ENCODE data around the gene GSTA3.
"Not testable (repeated sequence)": the region's sequence is repeated elsewhere in the genome, so short reads cannot be mapped to it uniquely, and the experiment has no call there.

Gene GSTA3

GRCh38 chr6:52877168-52877567, 32.3 kb downstream of the GSTA3 start:
- no peak for TF ChIP-seq CTCF (IDR thresholded peaks at IDR 0.05; ENCODE audit: borderline replicate concordance, control extremely low read depth, extremely low read depth, insufficient read depth, missing control alignments)
- in situ Hi-C loops (cut with MboI; ENCODE audit: low sequenced_read_pairs, unreplicated experiment): no loop called here
- no peak for DNase-seq (ENCODE audit: low spot score)

DNA sequence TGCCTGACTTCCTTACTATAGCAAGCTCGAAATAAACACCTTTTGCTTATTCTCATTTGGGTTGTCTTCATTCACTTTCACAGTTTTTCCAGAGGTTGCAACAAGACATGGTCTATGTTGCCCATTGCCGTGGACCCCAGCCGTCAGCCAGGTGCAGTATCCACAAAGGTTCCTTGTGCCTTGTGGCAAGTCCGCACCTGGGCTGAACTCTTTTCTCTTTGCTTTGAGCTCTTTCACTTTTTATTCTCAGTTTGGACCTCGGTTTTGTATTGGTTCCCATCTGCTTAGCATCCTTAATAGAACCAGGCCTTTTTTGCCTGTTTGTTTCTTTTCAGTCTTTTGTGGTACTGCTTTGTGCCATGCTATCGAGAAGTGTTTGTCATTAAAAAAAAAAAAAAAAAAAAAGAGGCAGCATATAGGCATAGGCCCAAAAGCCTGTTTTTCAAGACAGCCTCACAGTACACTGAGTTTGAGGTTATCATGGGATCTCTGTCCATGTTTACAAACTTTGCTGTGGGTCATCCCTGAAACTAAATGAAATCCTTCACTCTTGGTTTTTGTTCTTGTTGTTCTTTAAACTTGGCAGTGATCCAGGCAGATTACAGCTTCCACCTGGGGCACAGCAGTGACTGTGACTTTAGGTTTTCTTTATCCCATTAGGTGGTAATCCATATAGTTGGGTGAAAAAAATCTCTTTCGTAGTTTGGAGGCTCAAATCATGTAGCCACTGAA, 33.3 kb downstream of the GSTA3 start:
- no peak for TF ChIP-seq CTCF (IDR thresholded peaks at IDR 0.05; ENCODE audit: borderline replicate concordance, control extremely low read depth, extremely low read depth, insufficient read depth, missing control alignments)
- no peak for DNase-seq (ENCODE audit: low spot score)
- in situ Hi-C loops (cut with MboI; ENCODE audit: low sequenced_read_pairs, unreplicated experiment): no loop called here

DNA sequence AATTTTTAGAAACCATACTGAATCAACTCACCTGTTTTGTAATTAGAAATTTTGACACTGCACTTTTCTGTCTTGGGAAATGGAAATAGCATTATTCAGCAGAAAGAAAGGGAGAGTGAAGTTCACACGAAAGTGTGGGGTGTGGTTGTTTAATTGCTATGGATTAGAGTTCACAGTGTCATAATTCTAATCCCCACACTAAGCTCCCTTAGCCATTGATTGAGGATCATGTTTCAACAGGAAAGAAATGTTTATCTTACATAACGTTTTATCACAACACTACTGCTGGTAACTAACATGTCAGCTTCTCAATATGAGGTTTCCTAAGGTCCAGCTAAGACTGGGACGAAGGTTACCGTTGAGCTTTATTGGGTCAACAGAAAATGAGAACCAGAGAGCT, 37.5 kb downstream of the GSTA3 start:
- no peak for DNase-seq (ENCODE audit: low spot score)
- no peak for TF ChIP-seq CTCF (IDR thresholded peaks at IDR 0.05; ENCODE audit: borderline replicate concordance, control extremely low read depth, extremely low read depth, insufficient read depth, missing control alignments)
- in situ Hi-C loops (cut with MboI; ENCODE audit: low sequenced_read_pairs, unreplicated experiment): no loop called here

- in situ Hi-C loops (cut with MboI; ENCODE audit: low sequenced_read_pairs, unreplicated experiment): no loop called here
- DNase-seq (ENCODE audit: low spot score): no peak
- no peak for TF ChIP-seq CTCF (IDR thresholded peaks at IDR 0.05; ENCODE audit: borderline replicate concordance, control extremely low read depth, extremely low read depth, insufficient read depth, missing control alignments)
Observed at GRCh38 chr6:52871621-52872020, 37.9 kb downstream of the GSTA3 start.

- DNase-seq (ENCODE audit: low spot score); in situ Hi-C loops (cut with MboI; ENCODE audit: low sequenced_read_pairs, unreplicated experiment): not testable (repeated sequence)
Observed at GRCh38 chr6:52870335-52871091, 39.0 kb downstream of the GSTA3 start.

GRCh38 chr6:52868899-52869298, 40.6 kb downstream of the GSTA3 start:
- DNase-seq (ENCODE audit: low spot score); in situ Hi-C loops (cut with MboI; ENCODE audit: low sequenced_read_pairs, unreplicated experiment): not testable (repeated sequence)

DNA sequence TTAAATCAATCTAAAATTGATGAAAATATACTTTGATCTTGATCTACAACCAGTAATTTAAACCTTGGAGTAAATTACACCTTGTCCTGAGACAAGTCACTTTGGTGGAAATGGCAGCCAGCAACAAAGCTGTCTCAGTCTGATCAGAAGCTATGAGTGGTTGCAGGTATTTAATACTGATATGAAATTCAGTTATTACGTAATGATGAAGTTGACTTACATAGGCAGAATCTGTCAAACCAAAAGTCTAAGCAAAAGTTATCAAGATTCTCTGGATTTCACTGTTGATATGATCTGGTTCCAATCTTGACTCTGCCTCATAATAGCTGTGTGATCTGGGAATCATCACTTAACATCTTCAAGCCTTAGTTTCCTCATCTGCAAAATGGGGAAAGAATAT, 41.3 kb downstream of the GSTA3 start:
- no peak for DNase-seq (ENCODE audit: low spot score)
- in situ Hi-C loops (cut with MboI; ENCODE audit: low sequenced_read_pairs, unreplicated experiment): no loop called here
- no peak for TF ChIP-seq CTCF (IDR thresholded peaks at IDR 0.05; ENCODE audit: borderline replicate concordance, control extremely low read depth, extremely low read depth, insufficient read depth, missing control alignments)

- in situ Hi-C loops (cut with MboI; ENCODE audit: low sequenced_read_pairs, unreplicated experiment); DNase-seq (ENCODE audit: low spot score): not testable (repeated sequence)
Observed at GRCh38 chr6:52861151-52861550, 48.3 kb downstream of the GSTA3 start.

All from GM13976 (cell line).